Activated CD4-positive, alpha-beta T cell treated with anti-CD3 and anti-CD28 coated beads for 36 hours (primary cell): ENCODE measurements around the gene CHN1. TPM values are rescaled to one million over a fixed set of nuclear protein-coding genes. Genes with fewer than 3 reads are reported as not detected.

Experiments
- ATAC-seq: fragments of 200-7000 bp; cut with Tn5 transposase; one replicate; pipeline ENCODE4 v1.10.0; 2021; ENCODE audit warnings: mild to moderate bottlenecking, moderate library complexity
- CTCF ChIA-PET: fragments of 350-600 bp; sonication (Branson Sonifier 250); formaldehyde crosslinking; loops from one replicate; lab custom pipeline; 2021; ENCODE audit warnings: antibody characterized with exemption; lab: Charles Lee
- POLR2A ChIA-PET: fragments of 350-600 bp; sonication (Branson Sonifier 250); formaldehyde crosslinking; loops from one replicate; lab custom pipeline; 2021; ENCODE audit warnings: antibody characterized with exemption, inconsistent platforms; lab: Charles Lee
- DNase-seq: peaks from one replicate; pipeline ENCODE4 v3.0.0-alpha.2; 2020
- H3K27ac Mint-ChIP-seq: one replicate; pipeline ENCODE4 v1.8.0; 2021; ENCODE audit warnings: mixed read lengths
- H3K27me3 Mint-ChIP-seq: one replicate; pipeline ENCODE4 v1.8.0; 2021; ENCODE audit warnings: mixed read lengths
- H3K36me3 Mint-ChIP-seq: one replicate; pipeline ENCODE4 v1.8.0; 2021; ENCODE audit warnings: low read depth, mixed read lengths
- H3K4me1 Mint-ChIP-seq: one replicate; pipeline ENCODE4 v1.8.0; 2021; ENCODE audit warnings: mixed read lengths
- H3K4me3 Mint-ChIP-seq: one replicate; pipeline ENCODE4 v1.8.0; 2021; ENCODE audit warnings: mild to moderate bottlenecking, moderate library complexity, mixed read lengths
- H3K9me3 Mint-ChIP-seq: one replicate; pipeline ENCODE4 v1.8.0; 2021; ENCODE audit warnings: low read depth, mixed read lengths
- intact Hi-C, 2 experiments: fragments of 100-400 bp; cut with DNase I in 1 of 2; cut with micrococcal nuclease in 1 of 2; formaldehyde crosslinking; loops; one replicate each; pipeline versions ENCODE4 v1.14.2 to v1.15.1; 2022 to 2024; cut with DNase I, micrococcal nuclease
- total RNA-seq, 2 experiments: library from RNA; stranded (reverse); gene quantifications; one replicate each; pipeline ENCODE4 v1.2.3, GENCODE V29; 2021

The CHN1 gene
- total RNA-seq, 2 experiments from 2014 or later: 3.8 TPM

- intact Hi-C loops: no loop called here
- CTCF ChIA-PET: interaction anchor here (0.7 to 1.3 kb wide), 4 partner anchors 27 to 1206 kb away, joined by 3 to 7 read pairs (median 4); no protein-coding TSS in a partner anchor
These were observed 207.4 kb downstream of the CHN1 start for GRCh38 chr2:174797781-174798276.

GRCh38 chr2:174796319-174796771 is 208.8 kb downstream of the CHN1 start:
- no peaks in the 10 kb centered on the region for H3K36me3 Mint-ChIP-seq
- H3K27me3 Mint-ChIP-seq: no peaks in the 10 kb centered on the region
- H3K4me3 Mint-ChIP-seq: no peak overlapping the region
- H3K9me3 Mint-ChIP-seq: no peaks in the 10 kb centered on the region
- H3K4me1 Mint-ChIP-seq: peaks cover 26% of the 10 kb centered on the region
- H3K27ac Mint-ChIP-seq: no peak overlapping the region
- peak; percentile 58 for ATAC-seq
- CTCF ChIA-PET: interaction anchor here (0.7 to 1.9 kb wide), 7 partner anchors 9 to 47 kb away, joined by 3 to 6 read pairs (median 3); partner anchors contain the start of gene CHRNA1
- no peak for DNase-seq
- intact Hi-C loops: loop anchor here in 1 of 2 experiments (1.0 kb wide), 1 partner anchor 39 kb away; no protein-coding TSS in a partner anchor
- POLR2A ChIA-PET: interaction anchor here (0.6 to 1.0 kb wide), 2 partner anchors 44 to 48 kb away, joined by 3 to 4 read pairs; no protein-coding TSS in a partner anchor

More at GRCh38 chr2:174797781-174798276, 207.4 kb downstream of the CHN1 start:
- ATAC-seq: no peak
- DNase-seq: no peak
- Mint-ChIP-seq H3K36me3 (no peaks in the 10 kb centered on the region), H3K9me3 (no peaks in the 10 kb centered on the region), H3K27me3 (no peaks in the 10 kb centered on the region), H3K4me1 (peaks cover 26% of the 10 kb centered on the region), H3K27ac (no peak overlapping the region), H3K4me3 (no peak overlapping the region)
- POLR2A ChIA-PET: no interaction called here

GRCh38 chr2:174794851-174795374 is 210.3 kb downstream of the CHN1 start:
- peak; percentile 73 for ATAC-seq
- ChIA-PET POLR2A (interaction anchor here (0.7 to 1.2 kb wide), 3 partner anchors 24 to 44 kb away, joined by 3 to 4 read pairs (median 4); no protein-coding TSS in a partner anchor), CTCF (interaction anchor here (0.6 to 1.9 kb wide), 9 partner anchors 14 to 396 kb away, joined by 3 to 6 read pairs (median 4); no protein-coding TSS in a partner anchor)
- H3K27ac Mint-ChIP-seq: peak overlapping the region; percentile 48
- peaks cover 26% of the 10 kb centered on the region for H3K4me1 Mint-ChIP-seq
- H3K27me3 Mint-ChIP-seq: no peaks in the 10 kb centered on the region
- no peaks in the 10 kb centered on the region for H3K9me3 Mint-ChIP-seq
- no peak overlapping the region for H3K4me3 Mint-ChIP-seq
- intact Hi-C loops: loop anchor here (1.0 to 2.0 kb wide), 4 partner anchors 16 to 43 kb away; no protein-coding TSS in a partner anchor
- DNase-seq: peak; percentile 46
- no peaks in the 10 kb centered on the region for H3K36me3 Mint-ChIP-seq

GRCh38 chr2:174792309-174793025 is 212.7 kb downstream of the CHN1 start:
- CTCF ChIA-PET: interaction anchor here (0.5 to 1.3 kb wide), 6 partner anchors 9 to 211 kb away, joined by 3 to 5 read pairs (median 4); no protein-coding TSS in a partner anchor
- Mint-ChIP-seq H3K27ac (no peak overlapping the region), H3K27me3 (no peaks in the 10 kb centered on the region), H3K4me3 (no peak overlapping the region), H3K9me3 (no peaks in the 10 kb centered on the region), H3K36me3 (no peaks in the 10 kb centered on the region), H3K4me1 (peaks cover 39% of the 10 kb centered on the region)
- DNase-seq (no peak), ATAC-seq (no peak)
- POLR2A ChIA-PET: no interaction called here
- intact Hi-C loops: no loop called here

- Mint-ChIP-seq H3K4me3 (no peak overlapping the region), H3K36me3 (no peaks in the 10 kb centered on the region), H3K4me1 (peaks cover 40% of the 10 kb centered on the region), H3K9me3 (no peaks in the 10 kb centered on the region), H3K27ac (no peak overlapping the region), H3K27me3 (no peaks in the 10 kb centered on the region)
- no peak for DNase-seq
- intact Hi-C loops: no loop called here
- ChIA-PET CTCF (interaction anchor here (0.5 to 1.3 kb wide), 5 partner anchors 9 to 373 kb away, joined by 3 to 5 read pairs (median 4); no protein-coding TSS in a partner anchor), POLR2A (no interaction called here)
- ATAC-seq: no peak
These were observed 213.4 kb downstream of the CHN1 start for GRCh38 chr2:174791746-174792280.

- Mint-ChIP-seq H3K4me1 (peaks cover 32% of the 10 kb centered on the region), H3K9me3 (no peaks in the 10 kb centered on the region), H3K36me3 (no peaks in the 10 kb centered on the region), H3K4me3 (no peak overlapping the region), H3K27me3 (no peaks in the 10 kb centered on the region), H3K27ac (no peak overlapping the region)
- ATAC-seq (no peak), DNase-seq (no peak)
- intact Hi-C loops: no loop called here
- ChIA-PET POLR2A (no interaction called here), CTCF (interaction anchor here (0.6 to 1.4 kb wide), 2 partner anchors 12 to 373 kb away, joined by 3 to 4 read pairs; no protein-coding TSS in a partner anchor)
These were observed 214.2 kb downstream of the CHN1 start for GRCh38 chr2:174791020-174791419.

GRCh38 chr2:174789001-174789400 is 216.2 kb downstream of the CHN1 start:
- peaks cover 17% of the 10 kb centered on the region for H3K4me1 Mint-ChIP-seq
- CTCF ChIA-PET: interaction anchor here (1.0 kb wide), 2 partner anchors 40 to 90 kb away, joined by 3 read pairs; no protein-coding TSS in a partner anchor
- H3K36me3 Mint-ChIP-seq: no peaks in the 10 kb centered on the region
- DNase-seq (no peak), ATAC-seq (no peak)
- H3K27me3 Mint-ChIP-seq: no peaks in the 10 kb centered on the region
- intact Hi-C loops: no loop called here
- H3K4me3 Mint-ChIP-seq: no peak overlapping the region
- POLR2A ChIA-PET: no interaction called here
- H3K27ac Mint-ChIP-seq: no peak overlapping the region
- no peaks in the 10 kb centered on the region for H3K9me3 Mint-ChIP-seq

- DNase-seq (no peak), ATAC-seq (peak; percentile 39)
- Mint-ChIP-seq H3K27me3 (no peaks in the 10 kb centered on the region), H3K4me3 (no peak overlapping the region), H3K36me3 (no peaks in the 10 kb centered on the region), H3K27ac (peak overlapping the region; percentile 78), H3K9me3 (no peaks in the 10 kb centered on the region), H3K4me1 (peaks cover 17% of the 10 kb centered on the region)
- CTCF ChIA-PET: interaction anchor here (1.0 kb wide), 1 partner anchor 39 kb away, joined by 3 read pairs; no protein-coding TSS in a partner anchor
- POLR2A ChIA-PET: no interaction called here
- intact Hi-C loops: no loop called here
These were observed 216.8 kb downstream of the CHN1 start for GRCh38 chr2:174788291-174788929.

- Mint-ChIP-seq H3K27ac (peak overlapping the region; percentile 78), H3K9me3 (no peaks in the 10 kb centered on the region), H3K4me1 (peaks cover 15% of the 10 kb centered on the region), H3K36me3 (no peaks in the 10 kb centered on the region), H3K4me3 (no peak overlapping the region), H3K27me3 (no peaks in the 10 kb centered on the region)
- ATAC-seq: peak; percentile 26
- CTCF ChIA-PET: interaction anchor here (1.5 kb wide), 1 partner anchor 100 kb away, joined by 4 read pairs; no protein-coding TSS in a partner anchor
- intact Hi-C loops: no loop called here
- DNase-seq: peak; percentile 25
- POLR2A ChIA-PET: no interaction called here
These were observed 217.5 kb downstream of the CHN1 start for GRCh38 chr2:174787487-174788205.

- H3K27ac Mint-ChIP-seq: no peak overlapping the region
- no peaks in the 10 kb centered on the region for H3K27me3 Mint-ChIP-seq
- intact Hi-C loops: no loop called here
- POLR2A ChIA-PET: no interaction called here
- CTCF ChIA-PET: interaction anchor here (0.7 to 1.5 kb wide), 3 partner anchors 10 to 98 kb away, joined by 4 to 5 read pairs (median 4); no protein-coding TSS in a partner anchor
- H3K9me3 Mint-ChIP-seq: no peaks in the 10 kb centered on the region
- peaks cover 15% of the 10 kb centered on the region for H3K4me1 Mint-ChIP-seq
- no peak for ATAC-seq
- H3K4me3 Mint-ChIP-seq: no peak overlapping the region
- H3K36me3 Mint-ChIP-seq: no peaks in the 10 kb centered on the region
- no peak for DNase-seq
These were observed 219.0 kb downstream of the CHN1 start for GRCh38 chr2:174786066-174786725.
